Upper lobe of left lung (tissue), 4 donors: Measurements from ENCODE around the gene MEGF6.

Experiments
- CTCF ChIP-seq, 6 experiments: fragments of 450-650 bp in 4 of 6; fragments of 200-600 bp in 2 of 6; sonication (generic) in 2 of 6; IDR thresholded peaks; one replicate each; pipeline ENCODE4 v1.5.1; 2016 to 2019; ENCODE audit warnings: antibody characterized with exemption in 6 of 6
- EP300 ChIP-seq, 4 donors: sonication (generic); formaldehyde crosslinking; IDR thresholded peaks; one replicate each; pipeline ENCODE4 v1.5.1; 2017; ENCODE audit warnings: antibody characterized with exemption in 4 of 4, control low read depth in 2 of 4
- POLR2A ChIP-seq, 4 donors: fragments of 450-650 bp; IDR thresholded peaks; one replicate each; pipeline ENCODE4 v1.5.1; 2016 to 2017; ENCODE audit warnings: antibody characterized with exemption in 4 of 4, mild to moderate bottlenecking in 2 of 4
- POLR2AphosphoS5 ChIP-seq, 2 donors: sonication (generic); formaldehyde crosslinking; IDR thresholded peaks; one replicate each; pipeline ENCODE4 v1.5.1; 2017; ENCODE audit warnings: antibody characterized with exemption in 2 of 2

- TF ChIP-seq CTCF (IDR thresholded peaks at IDR 0.05) (no peak), POLR2A (IDR thresholded peaks at IDR 0.05) (no peak), EP300 (IDR thresholded peaks at IDR 0.05) (no peak), POLR2AphosphoS5 (IDR thresholded peaks at IDR 0.05) (no peak)
Measured at GRCh38 chr1:3627515-3628253, 16.4 kb upstream of the MEGF6 start.
